Spleen (tissue), 7 donors: Measurements from ENCODE around the gene MPV17L2.

ENCODE experiments used
- POLR2AphosphoS5 ChIP-seq, 3 donors: sonication (generic); formaldehyde crosslinking; IDR thresholded peaks; one replicate each; pipeline ENCODE4 v1.5.1; 2017; ENCODE audit warnings: antibody characterized with exemption in 3 of 3
- TF ChIP-seq, protein P1 (sequence below), 11 experiments: fragments of 200-600 bp in 7 of 11; fragments of 450-650 bp in 4 of 11; sonication (generic) in 4 of 11; IDR thresholded peaks in 8 of 11; conservative IDR thresholded peaks in 3 of 11; 1 replicate in 7 of 11; 2 replicates in 4 of 11; pipeline versions ENCODE4 v1.4.0 to v1.8.0; 2016 to 2021; ENCODE audit warnings: antibody characterized with exemption in 11 of 11, inconsistent platforms in 4 of 11, mild to moderate bottlenecking in 1 of 11
- donor health status: DM: no; HTN: no; CAD: no; lungs with moderate emphysema.
- donor health status: DM: no; HTN: no; CAD: no.
- donor health status: DM: no; HTN: no; CAD: no.

DNA sequence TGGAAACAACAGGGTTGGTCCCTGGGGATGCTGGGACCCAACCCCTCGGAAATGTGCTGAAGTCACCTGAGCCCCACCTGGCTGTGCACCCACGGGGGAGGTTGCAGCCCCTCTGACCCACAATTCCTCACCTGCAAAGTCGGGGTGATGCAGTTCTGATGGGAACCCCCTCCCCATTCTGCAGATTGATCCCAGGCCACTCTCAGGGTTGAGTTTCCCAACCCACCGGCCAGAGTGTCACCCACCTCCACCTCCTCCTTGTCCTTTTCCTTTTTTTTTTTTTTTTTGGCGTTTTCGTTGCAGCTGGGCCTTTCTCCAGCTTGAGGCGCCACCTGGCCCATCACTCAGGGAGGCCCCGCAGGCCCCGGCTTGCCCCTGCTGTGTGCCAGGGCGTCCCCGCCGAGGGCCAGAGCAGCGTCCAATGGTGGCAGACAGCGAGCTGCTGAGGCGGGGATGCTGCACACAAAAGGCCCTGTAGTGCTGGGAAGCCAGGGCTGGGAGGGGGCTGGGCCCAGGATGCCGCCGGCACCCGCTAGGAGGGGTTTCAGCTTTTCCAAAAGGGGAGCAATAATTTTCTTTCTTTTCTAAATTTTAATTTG is 35.5 kb upstream of the MPV17L2 start:
- TF ChIP-seq, protein P1, sequence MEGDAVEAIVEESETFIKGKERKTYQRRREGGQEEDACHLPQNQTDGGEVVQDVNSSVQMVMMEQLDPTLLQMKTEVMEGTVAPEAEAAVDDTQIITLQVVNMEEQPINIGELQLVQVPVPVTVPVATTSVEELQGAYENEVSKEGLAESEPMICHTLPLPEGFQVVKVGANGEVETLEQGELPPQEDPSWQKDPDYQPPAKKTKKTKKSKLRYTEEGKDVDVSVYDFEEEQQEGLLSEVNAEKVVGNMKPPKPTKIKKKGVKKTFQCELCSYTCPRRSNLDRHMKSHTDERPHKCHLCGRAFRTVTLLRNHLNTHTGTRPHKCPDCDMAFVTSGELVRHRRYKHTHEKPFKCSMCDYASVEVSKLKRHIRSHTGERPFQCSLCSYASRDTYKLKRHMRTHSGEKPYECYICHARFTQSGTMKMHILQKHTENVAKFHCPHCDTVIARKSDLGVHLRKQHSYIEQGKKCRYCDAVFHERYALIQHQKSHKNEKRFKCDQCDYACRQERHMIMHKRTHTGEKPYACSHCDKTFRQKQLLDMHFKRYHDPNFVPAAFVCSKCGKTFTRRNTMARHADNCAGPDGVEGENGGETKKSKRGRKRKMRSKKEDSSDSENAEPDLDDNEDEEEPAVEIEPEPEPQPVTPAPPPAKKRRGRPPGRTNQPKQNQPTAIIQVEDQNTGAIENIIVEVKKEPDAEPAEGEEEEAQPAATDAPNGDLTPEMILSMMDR (IDR thresholded peaks at IDR 0.05 in 8 of 11, conservative IDR thresholded peaks at IDR 0.05 in 3 of 11), result no peak
- no peak for TF ChIP-seq POLR2AphosphoS5 (IDR thresholded peaks at IDR 0.05)
